GM10266 (cell line): ENCODE measurements around the gene STPG4.

ENCODE experiments used
- DNase-seq: peaks from one replicate; pipeline ENCODE4 v3.0.0; 2012; ENCODE audit errors: extremely low spot score
- TF ChIP-seq, protein P1 (sequence below): IDR thresholded peaks from 2 replicates; pipeline ENCODE4 v1.5.1; 2012; ENCODE audit warnings: mild to moderate bottlenecking, low read depth; ENCODE audit not compliant: control insufficient read depth, insufficient read depth; ENCODE audit errors: missing control alignments

STPG4 gene

DNA sequence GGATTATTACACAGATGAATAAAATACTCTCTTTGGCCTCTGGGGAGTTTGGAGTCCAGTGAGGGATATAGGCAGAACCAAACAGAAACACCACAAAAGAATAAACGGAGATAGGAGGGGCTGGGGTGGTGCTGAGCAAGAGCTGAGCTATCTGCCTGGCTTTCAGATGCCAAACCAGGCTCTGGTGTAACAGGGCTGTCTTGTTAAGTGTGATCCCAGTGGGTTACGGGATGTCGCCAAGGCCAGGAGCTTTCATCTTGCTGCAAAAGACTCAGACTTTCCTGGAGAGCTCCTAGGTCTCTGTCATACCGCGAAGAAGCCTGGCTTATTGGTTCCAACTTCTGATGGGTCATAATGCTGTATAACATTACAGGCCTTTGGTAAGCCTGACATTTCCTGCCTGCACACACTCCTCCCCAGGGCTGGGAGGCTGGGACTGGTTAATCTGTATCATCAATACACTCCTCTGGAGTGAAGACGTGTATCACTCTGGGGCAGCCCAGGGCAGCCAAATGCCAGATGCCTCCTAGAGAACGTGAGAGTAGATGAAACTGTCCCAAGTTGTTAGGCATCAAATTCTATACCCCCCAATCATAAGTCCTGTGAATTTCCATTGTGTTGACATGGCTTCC lies 60.5 kb downstream of the STPG4 start:
- no peak for DNase-seq

DNA sequence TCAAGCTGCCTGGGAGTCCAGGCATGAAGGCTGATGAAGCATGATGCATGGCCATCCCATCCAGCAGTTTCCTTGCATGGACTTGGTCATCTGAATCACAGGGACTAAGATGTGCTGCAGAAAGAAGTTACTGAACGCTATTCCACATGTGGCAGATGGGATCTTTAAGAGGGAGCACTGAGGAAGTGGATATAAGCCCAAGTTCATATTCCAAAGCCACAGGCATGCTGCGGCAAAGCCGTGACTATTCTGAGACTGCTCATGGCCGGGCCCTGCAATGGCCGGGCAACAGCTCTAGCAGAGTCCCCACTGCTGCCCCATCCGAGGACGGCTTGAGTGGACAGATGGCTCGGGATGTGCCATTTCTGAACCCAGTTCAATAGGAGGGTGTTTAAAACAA lies 61.5 kb downstream of the STPG4 start:
- no peak for DNase-seq
- TF ChIP-seq, protein P1, sequence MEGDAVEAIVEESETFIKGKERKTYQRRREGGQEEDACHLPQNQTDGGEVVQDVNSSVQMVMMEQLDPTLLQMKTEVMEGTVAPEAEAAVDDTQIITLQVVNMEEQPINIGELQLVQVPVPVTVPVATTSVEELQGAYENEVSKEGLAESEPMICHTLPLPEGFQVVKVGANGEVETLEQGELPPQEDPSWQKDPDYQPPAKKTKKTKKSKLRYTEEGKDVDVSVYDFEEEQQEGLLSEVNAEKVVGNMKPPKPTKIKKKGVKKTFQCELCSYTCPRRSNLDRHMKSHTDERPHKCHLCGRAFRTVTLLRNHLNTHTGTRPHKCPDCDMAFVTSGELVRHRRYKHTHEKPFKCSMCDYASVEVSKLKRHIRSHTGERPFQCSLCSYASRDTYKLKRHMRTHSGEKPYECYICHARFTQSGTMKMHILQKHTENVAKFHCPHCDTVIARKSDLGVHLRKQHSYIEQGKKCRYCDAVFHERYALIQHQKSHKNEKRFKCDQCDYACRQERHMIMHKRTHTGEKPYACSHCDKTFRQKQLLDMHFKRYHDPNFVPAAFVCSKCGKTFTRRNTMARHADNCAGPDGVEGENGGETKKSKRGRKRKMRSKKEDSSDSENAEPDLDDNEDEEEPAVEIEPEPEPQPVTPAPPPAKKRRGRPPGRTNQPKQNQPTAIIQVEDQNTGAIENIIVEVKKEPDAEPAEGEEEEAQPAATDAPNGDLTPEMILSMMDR = no peak

More for the DNA sequence above, 60.5 kb downstream of the STPG4 start:
- TF ChIP-seq, protein P1 = no peak

DNA sequence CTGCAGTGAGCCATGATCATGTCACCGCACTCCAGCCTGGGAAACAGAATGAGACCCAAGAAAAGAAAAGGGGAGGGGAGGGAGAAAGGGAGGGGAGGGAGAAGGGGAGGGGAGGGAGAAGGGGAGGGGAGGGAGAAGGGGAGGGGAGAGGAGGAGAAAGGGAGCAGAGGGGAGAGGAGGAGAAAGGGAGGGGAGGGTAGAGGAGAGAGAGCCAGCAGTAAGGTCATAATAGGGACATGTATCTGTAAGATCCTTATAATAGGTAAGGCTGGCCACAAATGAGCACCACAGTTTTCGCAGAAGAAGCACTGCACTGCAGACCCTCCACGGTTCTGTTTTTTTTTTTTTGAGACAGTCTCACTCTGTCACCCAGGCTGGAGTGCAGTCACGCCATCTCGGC lies 62.6 kb downstream of the STPG4 start:
- TF ChIP-seq, protein P1 = no peak
- no peak for DNase-seq

DNA sequence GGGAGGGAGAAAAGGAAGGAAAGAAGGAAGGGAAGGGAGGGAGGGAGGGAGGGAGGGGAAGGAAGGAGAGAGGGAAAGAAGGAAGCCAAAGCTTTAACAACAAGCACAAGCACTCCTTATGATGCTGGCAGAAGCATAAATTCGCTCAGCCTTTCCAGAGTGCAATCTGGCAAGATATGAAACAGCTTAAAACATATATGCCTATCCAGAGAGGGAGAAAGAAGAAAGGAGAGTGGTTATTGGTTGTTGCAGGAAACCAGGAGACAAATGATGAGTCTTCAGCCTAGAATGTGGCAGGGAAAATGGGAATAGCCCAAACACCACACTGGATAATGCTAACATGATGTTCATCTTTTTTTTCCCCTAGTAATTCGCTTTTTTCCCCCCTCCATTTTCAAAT lies 64.0 kb downstream of the STPG4 start:
- TF ChIP-seq, protein P1 = no peak
- DNase-seq = no peak

DNA sequence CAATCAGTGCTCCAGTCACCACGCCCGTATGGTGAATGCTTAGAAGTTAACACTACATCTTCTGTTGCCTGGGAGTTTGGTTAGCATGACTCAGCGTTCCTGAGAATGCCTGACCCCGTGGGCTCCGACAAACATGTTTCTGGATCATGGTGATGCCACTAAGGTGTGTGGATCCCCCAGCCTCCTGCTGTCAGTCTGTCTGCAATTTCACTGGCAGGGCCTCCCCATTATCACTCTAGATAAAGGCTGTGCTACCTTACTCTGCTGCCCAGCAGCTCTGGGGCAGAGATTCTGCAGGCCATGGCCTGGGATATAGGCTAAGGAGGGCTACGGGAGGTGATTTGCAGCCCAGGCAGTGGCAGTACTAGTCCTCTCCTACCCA lies 66.0 kb downstream of the STPG4 start:
- DNase-seq = no peak
- TF ChIP-seq, protein P1 = no peak

DNA sequence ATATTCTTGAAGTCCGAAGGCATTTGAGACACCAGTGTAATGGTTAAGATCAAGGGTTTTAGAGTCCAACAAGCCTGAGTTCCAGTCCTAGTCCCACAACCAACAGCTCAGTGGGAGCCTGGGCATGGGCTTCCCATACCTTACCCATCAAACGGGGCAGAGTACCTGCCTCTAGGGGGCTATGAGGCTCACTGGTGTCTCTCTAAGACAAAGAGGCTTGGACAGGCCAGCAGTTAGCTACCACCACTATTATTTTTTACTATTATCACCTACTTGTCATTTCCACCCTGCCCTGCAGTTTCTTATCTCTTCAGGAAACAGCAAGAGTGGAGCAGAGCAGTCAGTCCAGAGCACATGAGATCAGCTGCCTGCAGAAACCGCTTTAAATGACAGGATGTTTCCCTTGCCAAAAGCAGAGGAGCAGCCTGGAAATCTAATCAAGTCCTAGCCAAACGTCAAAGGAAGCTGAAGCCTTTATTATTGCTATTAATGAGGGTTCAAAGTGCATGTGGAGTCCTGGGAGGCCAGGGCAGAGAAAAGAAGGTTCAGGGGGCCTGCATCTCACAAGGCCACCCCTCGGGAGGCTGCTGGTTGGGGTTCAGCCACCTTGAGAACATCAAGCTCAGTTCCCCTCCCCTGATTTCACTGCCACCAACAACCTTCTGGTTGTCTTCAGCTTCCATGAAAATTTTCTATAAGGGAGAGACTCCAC lies 66.6 kb downstream of the STPG4 start:
- TF ChIP-seq, protein P1 = no peak
- DNase-seq = no peak

DNA sequence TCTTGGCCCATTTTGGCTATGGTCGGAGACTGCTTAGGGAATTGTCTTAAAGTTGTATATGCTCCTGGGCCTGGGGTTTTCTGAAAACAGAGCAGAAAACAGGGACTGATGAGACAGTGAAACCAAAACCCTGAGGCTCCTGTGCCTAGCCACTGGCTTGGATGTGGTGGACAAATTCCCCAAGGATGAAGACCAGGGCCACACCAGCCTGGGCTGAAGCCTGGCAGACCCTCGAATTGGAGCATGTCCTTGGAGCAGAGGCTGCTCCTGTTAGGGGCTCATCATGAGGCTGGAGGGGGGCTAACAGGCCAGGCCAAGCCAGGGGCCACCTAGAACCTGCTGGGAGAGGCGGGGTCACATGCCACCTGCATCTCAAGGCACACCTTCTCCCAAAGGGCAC lies 68.1 kb downstream of the STPG4 start:
- TF ChIP-seq, protein P1 = no peak
- no peak for DNase-seq
